B cell (primary cell): ENCODE results near the gene FGF3.

ENCODE experiments used
- EZH2 ChIP-seq: IDR thresholded peaks from 2 replicates; pipeline ENCODE4 v1.6.1; 2012; ENCODE audit warnings: borderline replicate concordance, low read depth, mild to moderate bottlenecking, moderate library complexity, low read length; ENCODE audit not compliant: insufficient read depth, poor library complexity, severe bottlenecking
- TF ChIP-seq, protein P1 (sequence below): fragments of 200-600 bp; IDR thresholded peaks from one replicate; pipeline ENCODE4 v1.8.0; 2022; ENCODE audit warnings: antibody characterized with exemption, mild to moderate bottlenecking

DNA sequence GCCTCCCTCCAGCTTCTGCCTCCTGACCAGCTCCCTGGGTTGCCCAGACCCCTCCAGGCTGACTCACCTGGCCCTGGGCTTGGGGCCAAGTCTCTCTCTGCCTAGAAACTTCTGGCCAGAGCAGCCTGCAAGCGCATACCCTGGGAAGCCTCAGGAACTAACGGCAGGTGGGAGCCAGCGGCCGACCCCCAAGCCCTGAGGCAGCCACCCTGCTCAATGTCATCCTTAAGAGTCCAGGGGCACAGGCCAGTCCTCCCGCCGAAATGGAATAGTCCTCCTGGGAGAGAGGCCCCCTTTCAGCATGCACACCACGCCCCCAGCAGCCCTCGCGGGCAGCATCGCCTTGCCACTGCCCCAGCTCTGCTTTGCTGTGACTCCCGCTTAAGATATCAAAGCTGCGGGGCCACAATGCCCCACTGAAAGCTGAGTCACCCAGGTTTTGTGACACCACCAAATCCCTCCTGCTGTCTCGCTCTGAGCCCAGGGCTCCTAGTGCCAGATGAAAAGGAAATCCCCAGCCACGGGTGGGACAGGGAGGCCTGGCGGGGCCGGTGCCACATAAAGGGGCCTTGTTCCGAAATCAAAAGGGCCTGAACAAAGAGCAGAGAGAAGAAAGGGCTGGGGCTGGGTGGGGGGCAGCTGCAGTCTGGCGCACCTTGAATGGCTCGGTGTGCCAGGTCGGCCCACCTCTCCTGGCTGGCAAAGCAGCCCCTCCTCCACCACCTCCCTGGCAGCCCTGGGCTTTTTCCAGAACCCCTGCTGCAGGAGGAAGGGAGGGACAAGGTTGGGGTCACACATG, 21.4 kb upstream of the FGF3 start:
- TF ChIP-seq, protein P1, sequence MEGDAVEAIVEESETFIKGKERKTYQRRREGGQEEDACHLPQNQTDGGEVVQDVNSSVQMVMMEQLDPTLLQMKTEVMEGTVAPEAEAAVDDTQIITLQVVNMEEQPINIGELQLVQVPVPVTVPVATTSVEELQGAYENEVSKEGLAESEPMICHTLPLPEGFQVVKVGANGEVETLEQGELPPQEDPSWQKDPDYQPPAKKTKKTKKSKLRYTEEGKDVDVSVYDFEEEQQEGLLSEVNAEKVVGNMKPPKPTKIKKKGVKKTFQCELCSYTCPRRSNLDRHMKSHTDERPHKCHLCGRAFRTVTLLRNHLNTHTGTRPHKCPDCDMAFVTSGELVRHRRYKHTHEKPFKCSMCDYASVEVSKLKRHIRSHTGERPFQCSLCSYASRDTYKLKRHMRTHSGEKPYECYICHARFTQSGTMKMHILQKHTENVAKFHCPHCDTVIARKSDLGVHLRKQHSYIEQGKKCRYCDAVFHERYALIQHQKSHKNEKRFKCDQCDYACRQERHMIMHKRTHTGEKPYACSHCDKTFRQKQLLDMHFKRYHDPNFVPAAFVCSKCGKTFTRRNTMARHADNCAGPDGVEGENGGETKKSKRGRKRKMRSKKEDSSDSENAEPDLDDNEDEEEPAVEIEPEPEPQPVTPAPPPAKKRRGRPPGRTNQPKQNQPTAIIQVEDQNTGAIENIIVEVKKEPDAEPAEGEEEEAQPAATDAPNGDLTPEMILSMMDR: no peak
- no peak for TF ChIP-seq EZH2
